ENCODE results near the gene NEDD4L. TPM values are rescaled to one million over a fixed set of nuclear protein-coding genes. Genes with fewer than 3 reads are reported as not detected.

NEDD4L gene
- total RNA-seq, 2 donors from 2014 or later: 149 to 212 TPM

DNA sequence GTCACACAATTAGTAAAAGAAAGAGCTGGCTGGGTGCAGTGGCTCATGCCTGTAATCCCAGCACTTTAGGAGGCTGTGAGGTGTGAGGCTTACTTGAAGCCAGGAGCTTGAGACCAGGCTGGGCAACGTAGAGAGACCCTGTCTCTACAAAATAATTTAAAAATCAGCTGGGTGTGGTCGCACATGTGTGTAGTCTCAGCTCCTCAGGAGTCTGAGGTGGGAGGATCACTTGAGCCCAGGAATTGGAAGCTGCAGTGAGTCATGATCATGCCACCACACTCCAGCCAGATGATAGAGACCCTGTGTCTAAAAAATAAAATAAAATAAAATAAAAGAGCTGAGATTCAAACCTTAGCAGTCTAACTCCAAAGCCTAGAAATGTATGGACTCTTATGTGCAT is 39.0 kb upstream of the NEDD4L start:
- intact Hi-C loops (cut with DNase I): no loop called here
- Histone ChIP-seq H3K9me3 (no peaks in the 10 kb centered on the region), H3K4me3 (no peak overlapping the region), H3K27ac (no peak overlapping the region), H3K9ac (ENCODE audit: low read depth in 2 of 2, low read length in 2 of 2) (no peak overlapping the region), H3K4me1 (no peaks in the 10 kb centered on the region), H3K36me3 (no peaks in the 10 kb centered on the region), H3K27me3 (no peaks in the 10 kb centered on the region)
- no peak for TF ChIP-seq CTCF (IDR thresholded peaks at IDR 0.05)
- no peak for DNase-seq

GRCh38 chr18:58005885-58006523 is 38.0 kb upstream of the NEDD4L start:
- no peaks in the 10 kb centered on the region for H3K9me3 ChIP-seq
- intact Hi-C loops (cut with DNase I): no loop called here
- H3K4me1 ChIP-seq: no peaks in the 10 kb centered on the region
- H3K27me3 ChIP-seq: no peaks in the 10 kb centered on the region
- TF ChIP-seq CTCF (IDR thresholded peaks at IDR 0.05): no peak
- H3K9ac ChIP-seq (ENCODE audit: low read depth in 2 of 2, low read length in 2 of 2): no peak overlapping the region
- no peak overlapping the region for H3K27ac ChIP-seq
- DNase-seq: no peak
- H3K36me3 ChIP-seq: no peaks in the 10 kb centered on the region
- no peak overlapping the region for H3K4me3 ChIP-seq

- Histone ChIP-seq H3K36me3 (no peaks in the 10 kb centered on the region), H3K4me3 (no peak overlapping the region), H3K27me3 (no peaks in the 10 kb centered on the region), H3K27ac (no peak overlapping the region), H3K9me3 (no peaks in the 10 kb centered on the region), H3K9ac (ENCODE audit: low read depth in 2 of 2, low read length in 2 of 2) (no peak overlapping the region), H3K4me1 (peaks cover 12% of the 10 kb centered on the region)
- DNase-seq: no peak
- TF ChIP-seq CTCF (IDR thresholded peaks at IDR 0.05): no peak
- intact Hi-C loops (cut with DNase I): no loop called here
Observed at GRCh38 chr18:58009166-58009565, 34.9 kb upstream of the NEDD4L start.

GRCh38 chr18:58010265-58010664 is 33.8 kb upstream of the NEDD4L start:
- no peaks in the 10 kb centered on the region for H3K36me3 ChIP-seq
- no peaks in the 10 kb centered on the region for H3K9me3 ChIP-seq
- no peak for TF ChIP-seq CTCF (IDR thresholded peaks at IDR 0.05)
- H3K27me3 ChIP-seq: no peaks in the 10 kb centered on the region
- no peak for DNase-seq
- no peak overlapping the region for H3K9ac ChIP-seq (ENCODE audit: low read depth in 2 of 2, low read length in 2 of 2)
- intact Hi-C loops (cut with DNase I): no loop called here
- H3K27ac ChIP-seq: no peak overlapping the region
- peaks cover 12% of the 10 kb centered on the region for H3K4me1 ChIP-seq
- H3K4me3 ChIP-seq: no peak overlapping the region

GRCh38 chr18:58012356-58012755 is 31.7 kb upstream of the NEDD4L start:
- Histone ChIP-seq H3K9me3 (no peaks in the 10 kb centered on the region), H3K27me3 (no peaks in the 10 kb centered on the region), H3K4me1 (peaks cover 12% of the 10 kb centered on the region), H3K27ac (peak overlapping the region; percentile 69), H3K9ac (ENCODE audit: low read depth in 2 of 2, low read length in 2 of 2) (no peak overlapping the region), H3K36me3 (no peaks in the 10 kb centered on the region), H3K4me3 (no peak overlapping the region)
- intact Hi-C loops (cut with DNase I): no loop called here
- TF ChIP-seq CTCF (IDR thresholded peaks at IDR 0.05): no peak
- no peak for DNase-seq

Data from colonic mucosa (tissue), 4 donors.